Measurements from ENCODE around the gene FBP2. TPM values are rescaled to one million over a fixed set of nuclear protein-coding genes. Genes with fewer than 3 reads are reported as not detected.

Gene FBP2
- total RNA-seq, 1 experiment from 2014 or later: not detected

- no peak for TF ChIP-seq ZNF281 (CRISPR knock-in tag; IDR thresholded peaks at IDR 0.05)
- TF ChIP-seq NFATC4 (CRISPR knock-in tag; IDR thresholded peaks at IDR 0.05): no peak
- TF ChIP-seq SMAD3 (CRISPR knock-in tag; IDR thresholded peaks at IDR 0.05; ENCODE audit: borderline replicate concordance): no peak
- no peak for TF ChIP-seq ATF3 (CRISPR knock-in tag; conservative IDR thresholded peaks at IDR 0.05)
- no peak for TF ChIP-seq ZNF232 (CRISPR knock-in tag; IDR thresholded peaks at IDR 0.05)
Measured at GRCh38 chr9:94528886-94529285, 64.7 kb downstream of the FBP2 start (continued).

- H3K36me3 Mint-ChIP-seq: no peaks in the 10 kb centered on the region; the same call in 1 of the 2 replicates
- ChIA-PET CTCF (interaction anchor here (1.0 kb wide), 1 partner anchor 12 kb away, joined by 4 read pairs; no protein-coding TSS in a partner anchor), POLR2A (no interaction called here)
- TF ChIP-seq ZNF532 (CRISPR knock-in tag; IDR thresholded peaks at IDR 0.05; ENCODE audit: borderline replicate concordance): no peak
- TF ChIP-seq JAZF1 (CRISPR knock-in tag; IDR thresholded peaks at IDR 0.05): no peak
- no peak for TF ChIP-seq CREM (CRISPR knock-in tag; IDR thresholded peaks at IDR 0.05)
- TF ChIP-seq AFF4 (CRISPR knock-in tag; IDR thresholded peaks at IDR 0.05; ENCODE audit: borderline replicate concordance): no peak
- no peak for TF ChIP-seq ZNF416 (CRISPR knock-in tag; IDR thresholded peaks at IDR 0.05)
- no peak for TF ChIP-seq E2F5 (CRISPR knock-in tag; IDR thresholded peaks at IDR 0.05)
- TF ChIP-seq SMAD3 (CRISPR knock-in tag; IDR thresholded peaks at IDR 0.05; ENCODE audit: borderline replicate concordance): no peak
- TF ChIP-seq ZNF425 (CRISPR knock-in tag; conservative IDR thresholded peaks at IDR 0.05): no peak
- TF ChIP-seq ATF3 (CRISPR knock-in tag; conservative IDR thresholded peaks at IDR 0.05): no peak
- no peak for TF ChIP-seq TEAD1 (CRISPR knock-in tag; IDR thresholded peaks at IDR 0.05)
- TF ChIP-seq HMGA2 (CRISPR knock-in tag; IDR thresholded peaks at IDR 0.05): no peak
- H3K4me3 Mint-ChIP-seq: no peak overlapping the region
- H3K27me3 Mint-ChIP-seq (ENCODE audit: low read depth): no peaks in the 10 kb centered on the region
- no peak for DNase-seq (ENCODE audit: low spot score)
- ATAC-seq: no peak
- no peaks in the 10 kb centered on the region for H3K9me3 Mint-ChIP-seq
- no peak overlapping the region for H3K27ac Mint-ChIP-seq
- H3K4me1 Mint-ChIP-seq: no peaks in the 10 kb centered on the region
Measured at GRCh38 chr9:94526951-94527350, 66.7 kb downstream of the FBP2 start.

Measured in WTC11 (cell line).